Measurements from ENCODE around the gene ZFAND6.

The ZFAND6 gene

GRCh38 chr15:80107774-80108173 lies 48.3 kb downstream of the ZFAND6 start:
- no peak overlapping the region for H4K8ac ChIP-seq (ENCODE audit: low read depth, low read length)

GRCh38 chr15:80109388-80109787 lies 49.9 kb downstream of the ZFAND6 start:
- Histone ChIP-seq H2AK5ac (ENCODE audit: low read length) (no peak overlapping the region), H3K56ac (ENCODE audit: low read length) (no peak overlapping the region), H4K8ac (ENCODE audit: low read depth, low read length) (no peak overlapping the region), H2BK15ac (replicated peaks; ENCODE audit: low read depth) (no peak overlapping the region), H3K27ac (ENCODE audit: low read depth, low read length) (no peak overlapping the region), H3K4me3 (ENCODE audit: low read length) (no peak overlapping the region), H3K36me3 (ENCODE audit: control insufficient read depth, insufficient read depth, low read length) (no peaks in the 10 kb centered on the region), H3K23ac (ENCODE audit: low read length) (no peak overlapping the region), H3K18ac (ENCODE audit: low read length) (no peak overlapping the region), H3K4me2 (ENCODE audit: low read length) (no peak overlapping the region), H3K79me2 (ENCODE audit: control insufficient read depth, insufficient read depth, low read length) (peaks cover 15% of the 10 kb centered on the region), H2BK5ac (ENCODE audit: low read length) (no peak overlapping the region), H4K5ac (ENCODE audit: low read length) (no peak overlapping the region), H3K4me1 (ENCODE audit: control insufficient read depth, low read depth, low read length) (no peaks in the 10 kb centered on the region), H3K9ac (ENCODE audit: low read length) (no peak overlapping the region), H3K4ac (ENCODE audit: low read depth, low read length) (no peak overlapping the region), H2BK120ac (ENCODE audit: low read depth, low read length) (no peak overlapping the region), H3K79me1 (ENCODE audit: low read length) (peaks cover 8% of the 10 kb centered on the region), H3K27me3 (ENCODE audit: insufficient read depth, low read length, poor library complexity) (no peaks in the 10 kb centered on the region)
- no CpG with 5 or more reads among the region's 3 CpGs for WGBS (ENCODE audit: extremely low coverage, insufficient coverage, low lambda C conversion rate)
- DNase-seq = no peak

More at GRCh38 chr15:80107774-80108173, 48.3 kb downstream of the ZFAND6 start:
- Histone ChIP-seq H3K4ac (ENCODE audit: low read depth, low read length) (no peak overlapping the region), H3K79me1 (ENCODE audit: low read length) (peaks cover 9% of the 10 kb centered on the region), H3K4me2 (ENCODE audit: low read length) (no peak overlapping the region), H3K18ac (ENCODE audit: low read length) (no peak overlapping the region), H3K23ac (ENCODE audit: low read length) (no peak overlapping the region), H3K27ac (ENCODE audit: low read depth, low read length) (no peak overlapping the region), H2AK5ac (ENCODE audit: low read length) (no peak overlapping the region), H3K4me1 (ENCODE audit: control insufficient read depth, low read depth, low read length) (no peaks in the 10 kb centered on the region), H3K4me3 (ENCODE audit: low read length) (no peak overlapping the region), H3K27me3 (ENCODE audit: insufficient read depth, low read length, poor library complexity) (no peaks in the 10 kb centered on the region), H4K5ac (ENCODE audit: low read length) (no peak overlapping the region), H3K9ac (ENCODE audit: low read length) (no peak overlapping the region), H2BK15ac (replicated peaks; ENCODE audit: low read depth) (no peak overlapping the region), H2BK5ac (ENCODE audit: low read length) (no peak overlapping the region), H3K79me2 (ENCODE audit: control insufficient read depth, insufficient read depth, low read length) (peaks cover 24% of the 10 kb centered on the region), H3K56ac (ENCODE audit: low read length) (no peak overlapping the region), H3K36me3 (ENCODE audit: control insufficient read depth, insufficient read depth, low read length) (no peaks in the 10 kb centered on the region), H2BK120ac (ENCODE audit: low read depth, low read length) (no peak overlapping the region)
- DNase-seq = peak; percentile 7
- WGBS (ENCODE audit: extremely low coverage, insufficient coverage, low lambda C conversion rate) = no CpG with 5 or more reads among the region's 3 CpGs

DNA sequence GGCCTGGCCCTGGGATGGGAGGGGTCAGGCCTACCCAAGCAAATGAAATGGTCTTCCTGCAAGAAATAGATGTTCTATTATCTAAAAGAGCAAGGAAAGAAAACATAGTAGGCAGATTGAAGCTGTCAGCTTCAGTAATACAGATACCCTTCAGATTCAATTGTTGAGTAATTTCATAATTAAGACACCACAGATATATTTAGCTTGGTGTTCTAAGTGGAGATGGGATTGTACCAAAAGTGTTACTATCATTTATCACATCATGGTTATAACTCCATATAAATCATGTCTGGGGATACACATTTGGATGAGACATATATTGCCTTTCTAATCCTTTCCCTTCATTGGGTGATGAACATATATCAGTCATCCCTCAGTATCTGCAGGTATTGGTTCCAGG lies 51.4 kb downstream of the ZFAND6 start:
- Histone ChIP-seq H3K23ac (ENCODE audit: low read length) (no peak overlapping the region), H3K27ac (ENCODE audit: low read depth, low read length) (no peak overlapping the region), H3K56ac (ENCODE audit: low read length) (no peak overlapping the region), H3K79me2 (ENCODE audit: control insufficient read depth, insufficient read depth, low read length) (peaks cover 17% of the 10 kb centered on the region), H3K27me3 (ENCODE audit: insufficient read depth, low read length, poor library complexity) (no peaks in the 10 kb centered on the region), H3K4ac (ENCODE audit: low read depth, low read length) (no peak overlapping the region), H2AK5ac (ENCODE audit: low read length) (no peak overlapping the region), H3K18ac (ENCODE audit: low read length) (no peak overlapping the region), H3K4me2 (ENCODE audit: low read length) (no peak overlapping the region), H3K4me1 (ENCODE audit: control insufficient read depth, low read depth, low read length) (no peaks in the 10 kb centered on the region), H2BK120ac (ENCODE audit: low read depth, low read length) (no peak overlapping the region), H3K9ac (ENCODE audit: low read length) (no peak overlapping the region), H4K5ac (ENCODE audit: low read length) (no peak overlapping the region), H3K36me3 (ENCODE audit: control insufficient read depth, insufficient read depth, low read length) (no peaks in the 10 kb centered on the region), H3K4me3 (ENCODE audit: low read length) (no peak overlapping the region), H2BK15ac (replicated peaks; ENCODE audit: low read depth) (no peak overlapping the region), H2BK5ac (ENCODE audit: low read length) (no peak overlapping the region), H3K79me1 (ENCODE audit: low read length) (peaks cover 8% of the 10 kb centered on the region), H4K8ac (ENCODE audit: low read depth, low read length) (no peak overlapping the region)
- no peak for DNase-seq

- Histone ChIP-seq H3K4me3 (ENCODE audit: low read length) (no peak overlapping the region), H2BK120ac (ENCODE audit: low read depth, low read length) (no peak overlapping the region), H3K27me3 (ENCODE audit: insufficient read depth, low read length, poor library complexity) (no peaks in the 10 kb centered on the region), H2AK5ac (ENCODE audit: low read length) (no peak overlapping the region), H3K27ac (ENCODE audit: low read depth, low read length) (no peak overlapping the region), H3K4ac (ENCODE audit: low read depth, low read length) (no peak overlapping the region), H2BK15ac (replicated peaks; ENCODE audit: low read depth) (no peak overlapping the region), H4K5ac (ENCODE audit: low read length) (no peak overlapping the region), H3K36me3 (ENCODE audit: control insufficient read depth, insufficient read depth, low read length) (no peaks in the 10 kb centered on the region), H3K4me1 (ENCODE audit: control insufficient read depth, low read depth, low read length) (no peaks in the 10 kb centered on the region), H3K23ac (ENCODE audit: low read length) (no peak overlapping the region), H3K9ac (ENCODE audit: low read length) (no peak overlapping the region), H2BK5ac (ENCODE audit: low read length) (no peak overlapping the region), H3K79me2 (ENCODE audit: control insufficient read depth, insufficient read depth, low read length) (peaks cover 16% of the 10 kb centered on the region), H3K18ac (ENCODE audit: low read length) (peak overlapping the region; percentile 60), H3K56ac (ENCODE audit: low read length) (no peak overlapping the region), H3K4me2 (ENCODE audit: low read length) (no peak overlapping the region), H4K8ac (ENCODE audit: low read depth, low read length) (no peak overlapping the region), H3K79me1 (ENCODE audit: low read length) (peaks cover 11% of the 10 kb centered on the region)
- peak; percentile 22 for DNase-seq
- WGBS (ENCODE audit: extremely low coverage, insufficient coverage, low lambda C conversion rate) = no CpG with 5 or more reads among the region's 4 CpGs
Measured at GRCh38 chr15:80114114-80114513, 54.6 kb downstream of the ZFAND6 start.

GRCh38 chr15:80115021-80115420 lies 55.5 kb downstream of the ZFAND6 start:
- DNase-seq = no peak
- WGBS (ENCODE audit: extremely low coverage, insufficient coverage, low lambda C conversion rate) = no CpG with 5 or more reads among the region's 1 CpG
- Histone ChIP-seq H3K23ac (ENCODE audit: low read length) (no peak overlapping the region), H3K27ac (ENCODE audit: low read depth, low read length) (no peak overlapping the region), H3K9ac (ENCODE audit: low read length) (no peak overlapping the region), H4K8ac (ENCODE audit: low read depth, low read length) (no peak overlapping the region), H2AK5ac (ENCODE audit: low read length) (no peak overlapping the region), H3K4me2 (ENCODE audit: low read length) (no peak overlapping the region), H2BK15ac (replicated peaks; ENCODE audit: low read depth) (no peak overlapping the region), H3K4ac (ENCODE audit: low read depth, low read length) (no peak overlapping the region), H3K4me3 (ENCODE audit: low read length) (no peak overlapping the region), H3K4me1 (ENCODE audit: control insufficient read depth, low read depth, low read length) (no peaks in the 10 kb centered on the region), H2BK120ac (ENCODE audit: low read depth, low read length) (no peak overlapping the region), H3K18ac (ENCODE audit: low read length) (no peak overlapping the region), H2BK5ac (ENCODE audit: low read length) (no peak overlapping the region), H4K5ac (ENCODE audit: low read length) (no peak overlapping the region), H3K27me3 (ENCODE audit: insufficient read depth, low read length, poor library complexity) (no peaks in the 10 kb centered on the region), H3K79me2 (ENCODE audit: control insufficient read depth, insufficient read depth, low read length) (peaks cover 14% of the 10 kb centered on the region), H3K36me3 (ENCODE audit: control insufficient read depth, insufficient read depth, low read length) (no peaks in the 10 kb centered on the region), H3K56ac (ENCODE audit: low read length) (no peak overlapping the region), H3K79me1 (ENCODE audit: low read length) (peaks cover 7% of the 10 kb centered on the region)

GRCh38 chr15:80118956-80119355 lies 59.5 kb downstream of the ZFAND6 start:
- Histone ChIP-seq H3K36me3 (ENCODE audit: control insufficient read depth, insufficient read depth, low read length) (no peaks in the 10 kb centered on the region), H2BK5ac (ENCODE audit: low read length) (no peak overlapping the region), H4K8ac (ENCODE audit: low read depth, low read length) (no peak overlapping the region), H3K79me1 (ENCODE audit: low read length) (peaks cover 5% of the 10 kb centered on the region), H3K23ac (ENCODE audit: low read length) (no peak overlapping the region), H3K9ac (ENCODE audit: low read length) (no peak overlapping the region), H3K18ac (ENCODE audit: low read length) (no peak overlapping the region), H3K4ac (ENCODE audit: low read depth, low read length) (no peak overlapping the region), H2AK5ac (ENCODE audit: low read length) (no peak overlapping the region), H2BK15ac (replicated peaks; ENCODE audit: low read depth) (no peak overlapping the region), H2BK120ac (ENCODE audit: low read depth, low read length) (no peak overlapping the region), H3K27me3 (ENCODE audit: insufficient read depth, low read length, poor library complexity) (no peaks in the 10 kb centered on the region), H3K27ac (ENCODE audit: low read depth, low read length) (no peak overlapping the region), H3K56ac (ENCODE audit: low read length) (no peak overlapping the region), H3K4me3 (ENCODE audit: low read length) (no peak overlapping the region), H3K4me2 (ENCODE audit: low read length) (no peak overlapping the region), H3K79me2 (ENCODE audit: control insufficient read depth, insufficient read depth, low read length) (peaks cover 10% of the 10 kb centered on the region), H4K5ac (ENCODE audit: low read length) (no peak overlapping the region), H3K4me1 (ENCODE audit: control insufficient read depth, low read depth, low read length) (no peaks in the 10 kb centered on the region)
- no CpG with 5 or more reads among the region's 2 CpGs for WGBS (ENCODE audit: extremely low coverage, insufficient coverage, low lambda C conversion rate)
- no peak for DNase-seq

All from mesendoderm (in vitro differentiated cells).